SU-DHL-6 (cell line): ENCODE measurements around the gene CCL13.

Experiments used
- H2AFZ ChIP-seq: fragments of 200-600 bp; sonication (generic); 2 replicates; pipeline ENCODE4 v1.6.1; 2014; ENCODE audit warnings: low read depth, mild to moderate bottlenecking, moderate library complexity, mixed read lengths, antibody characterized with exemption, low read length; ENCODE audit not compliant: severe bottlenecking
- H3F3A ChIP-seq: fragments of 200-600 bp; shearing (Covaris generic); 2 replicates; pipeline ENCODE4 v1.6.0; 2016; ENCODE audit warnings: antibody characterized with exemption, mild to moderate bottlenecking; ENCODE audit not compliant: insufficient read depth
- H3K27ac ChIP-seq: fragments of 200-600 bp; sonication (generic); 2 replicates; pipeline ENCODE4 v1.5.1; 2016; ENCODE audit warnings: low read depth, mild to moderate bottlenecking, low read length, moderate library complexity, mixed read lengths
- H3K27me3 ChIP-seq: fragments of 200-600 bp; sonication (generic), shearing (Covaris generic); 2 replicates; pipeline ENCODE4 v1.6.0; 2014; ENCODE audit warnings: mild to moderate bottlenecking, low read length
- H3K36me3 ChIP-seq: fragments of 200-600 bp; sonication (generic); 2 replicates; pipeline ENCODE4 v1.6.1; 2014; ENCODE audit warnings: mild to moderate bottlenecking, low read length, mixed read lengths
- H3K4me2 ChIP-seq: fragments of 300-600, 200-600 bp; shearing (Covaris generic), sonication (generic); 2 replicates; pipeline ENCODE4 v1.6.0; 2014; ENCODE audit warnings: low read length, low read depth, mild to moderate bottlenecking; ENCODE audit not compliant: poor library complexity, severe bottlenecking
- H3K4me3 ChIP-seq: fragments of 200-600 bp; sonication (generic); 2 replicates; pipeline ENCODE4 v1.5.1; 2014; ENCODE audit warnings: antibody characterized with exemption, low read length, mild to moderate bottlenecking, mixed read lengths; ENCODE audit not compliant: insufficient read depth, poor library complexity, severe bottlenecking
- H3K79me2 ChIP-seq: fragments of 200-600 bp; sonication (generic); 2 replicates; pipeline ENCODE4 v1.6.1; 2014; ENCODE audit warnings: mild to moderate bottlenecking, low read length, moderate library complexity; ENCODE audit not compliant: insufficient read depth
- H3K9ac ChIP-seq: fragments of 200-600 bp; sonication (generic); 2 replicates; pipeline ENCODE4 v1.7.0; 2014; ENCODE audit warnings: mild to moderate bottlenecking, low read length
- H3K9me2 ChIP-seq: fragments of 200-600 bp; sonication (generic); replicated peaks from 2 replicates; pipeline ENCODE4 v1.6.1; 2014; ENCODE audit warnings: low read length; ENCODE audit not compliant: insufficient read depth
- H3K9me3 ChIP-seq: fragments of 200-600 bp; sonication (generic); 2 replicates; pipeline ENCODE4 v1.6.1; 2014; ENCODE audit warnings: low read length, mixed read lengths; ENCODE audit not compliant: insufficient read depth
- H4K20me1 ChIP-seq: fragments of 200-600 bp; sonication (generic); 2 replicates; pipeline ENCODE4 v1.6.1; 2014; ENCODE audit warnings: low read depth, mild to moderate bottlenecking, antibody characterized with exemption, low read length, moderate library complexity, mixed read lengths
- CTCF ChIP-seq: fragments of 200-600 bp; sonication (generic); IDR thresholded peaks from one replicate; pipeline ENCODE4 v1.5.1; 2017; ENCODE audit warnings: antibody characterized with exemption, mild to moderate bottlenecking, low read length, moderate library complexity; ENCODE audit not compliant: insufficient read depth, poor library complexity, severe bottlenecking
- EZH2phosphoT487 ChIP-seq: fragments of 200-600 bp; sonication (generic), shearing (Covaris generic); conservative IDR thresholded peaks from 2 replicates; pipeline ENCODE4 v1.6.1; 2018; ENCODE audit warnings: mild to moderate bottlenecking, antibody characterized with exemption, low read length, moderate library complexity, mixed read lengths

CCL13 gene

DNA sequence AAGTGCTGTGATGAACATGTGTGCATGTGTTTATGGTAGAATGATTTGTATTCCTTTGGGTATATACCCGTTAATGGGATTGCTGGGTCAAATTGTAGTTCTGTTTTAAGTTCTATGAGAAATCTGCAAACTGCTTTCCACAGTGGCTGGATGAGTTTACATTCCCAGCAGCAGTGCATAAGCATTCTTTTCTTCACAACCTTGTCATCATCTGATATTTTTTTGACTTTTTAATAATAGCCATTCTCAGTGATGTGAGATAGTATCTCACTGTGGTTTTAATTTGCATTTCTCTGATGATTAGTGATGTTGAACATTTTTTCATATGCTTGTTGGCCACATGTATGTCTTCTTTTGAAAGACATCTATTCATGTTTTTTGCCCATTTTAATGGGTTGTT, 18.6 kb upstream of the CCL13 start:
- H3K9ac ChIP-seq, result no peak overlapping the region
- no peak overlapping the region for H3K27ac ChIP-seq
- H3K9me2 ChIP-seq, result no peaks in the 10 kb centered on the region
- H3K79me2 ChIP-seq, result no peaks in the 10 kb centered on the region
- no peaks in the 10 kb centered on the region for H3K27me3 ChIP-seq
- H2AFZ ChIP-seq, result no peak overlapping the region
- no peak overlapping the region for H3K4me3 ChIP-seq
- no peaks in the 10 kb centered on the region for H4K20me1 ChIP-seq
- no peaks in the 10 kb centered on the region for H3F3A ChIP-seq
- TF ChIP-seq EZH2phosphoT487 (no peak), CTCF (no peak)
- no peaks in the 10 kb centered on the region for H3K9me3 ChIP-seq
- no peak overlapping the region for H3K4me2 ChIP-seq
- H3K36me3 ChIP-seq, result no peaks in the 10 kb centered on the region

- Histone ChIP-seq H2AFZ (no peak overlapping the region), H3K79me2 (no peaks in the 10 kb centered on the region), H4K20me1 (no peaks in the 10 kb centered on the region), H3F3A (no peaks in the 10 kb centered on the region), H3K36me3 (no peaks in the 10 kb centered on the region), H3K9me3 (no peaks in the 10 kb centered on the region), H3K27me3 (no peaks in the 10 kb centered on the region), H3K9me2 (no peaks in the 10 kb centered on the region), H3K27ac (no peak overlapping the region), H3K4me3 (no peak overlapping the region), H3K4me2 (no peak overlapping the region), H3K9ac (no peak overlapping the region)
- TF ChIP-seq CTCF (no peak), EZH2phosphoT487 (no peak)
These were observed 17.0 kb upstream of the CCL13 start for GRCh38 chr17:34339138-34339770.

GRCh38 chr17:34341916-34342315, 14.4 kb upstream of the CCL13 start:
- no peak overlapping the region for H3K9ac ChIP-seq
- H3K9me2 ChIP-seq, result no peaks in the 10 kb centered on the region
- H3K27ac ChIP-seq, result no peak overlapping the region
- no peaks in the 10 kb centered on the region for H3K79me2 ChIP-seq
- no peak overlapping the region for H3K4me2 ChIP-seq
- H3K36me3 ChIP-seq, result no peaks in the 10 kb centered on the region
- H2AFZ ChIP-seq, result no peak overlapping the region
- H3F3A ChIP-seq, result no peaks in the 10 kb centered on the region
- TF ChIP-seq CTCF (no peak), EZH2phosphoT487 (no peak)
- H3K9me3 ChIP-seq, result no peaks in the 10 kb centered on the region
- H4K20me1 ChIP-seq, result no peaks in the 10 kb centered on the region
- H3K27me3 ChIP-seq, result no peaks in the 10 kb centered on the region
- H3K4me3 ChIP-seq, result no peak overlapping the region
